HK-2 (cell line): Measurements from ENCODE around the gene OR2AT4.
"Not testable (repeated sequence)": the region's sequence is repeated elsewhere in the genome, so short reads cannot be mapped to it uniquely, and the experiment has no call there.

Experiments
- DNase-seq: peaks from one replicate; pipeline ENCODE4 v3.0.0-alpha.2; 2018; ENCODE audit not compliant: unreplicated experiment

OR2AT4 gene

DNA sequence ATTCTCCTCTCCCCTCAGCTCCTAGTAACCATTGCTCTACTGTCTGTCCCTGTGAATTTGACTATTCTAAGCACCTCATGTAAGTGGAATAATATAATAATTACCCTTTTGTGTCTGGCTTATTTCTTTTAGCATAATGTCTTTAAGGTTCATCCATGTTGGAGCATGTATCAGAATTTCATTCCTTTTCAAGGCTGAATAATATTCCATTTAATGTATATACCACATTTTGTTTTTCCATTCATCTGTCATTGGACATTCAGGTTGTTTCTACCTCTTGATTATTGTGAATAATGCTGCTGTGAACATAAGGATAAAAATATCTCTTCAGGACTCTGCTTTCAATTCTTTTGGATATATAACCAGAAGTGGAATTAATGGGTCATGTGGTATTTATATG, 28.1 kb downstream of the OR2AT4 start:
- no peak for DNase-seq

DNA sequence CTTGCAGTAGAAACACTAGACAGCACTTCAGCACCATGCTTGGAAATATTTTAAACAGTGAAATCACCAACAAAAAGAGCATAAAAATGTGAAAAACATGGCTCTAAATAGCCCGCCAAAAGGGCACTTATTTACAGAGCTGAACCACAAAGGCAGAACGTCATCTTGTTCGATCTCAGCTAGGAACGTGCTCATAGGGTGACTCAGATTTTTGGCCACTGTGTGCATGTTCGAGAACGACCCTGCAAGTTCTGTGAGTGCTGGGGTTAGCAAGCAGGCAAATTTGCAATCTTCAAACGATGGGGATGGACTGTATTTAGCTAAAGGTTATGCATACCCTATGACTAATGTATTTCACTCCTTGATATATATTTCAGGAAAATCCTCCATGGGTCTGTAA, 30.6 kb downstream of the OR2AT4 start:
- DNase-seq = no peak

DNA sequence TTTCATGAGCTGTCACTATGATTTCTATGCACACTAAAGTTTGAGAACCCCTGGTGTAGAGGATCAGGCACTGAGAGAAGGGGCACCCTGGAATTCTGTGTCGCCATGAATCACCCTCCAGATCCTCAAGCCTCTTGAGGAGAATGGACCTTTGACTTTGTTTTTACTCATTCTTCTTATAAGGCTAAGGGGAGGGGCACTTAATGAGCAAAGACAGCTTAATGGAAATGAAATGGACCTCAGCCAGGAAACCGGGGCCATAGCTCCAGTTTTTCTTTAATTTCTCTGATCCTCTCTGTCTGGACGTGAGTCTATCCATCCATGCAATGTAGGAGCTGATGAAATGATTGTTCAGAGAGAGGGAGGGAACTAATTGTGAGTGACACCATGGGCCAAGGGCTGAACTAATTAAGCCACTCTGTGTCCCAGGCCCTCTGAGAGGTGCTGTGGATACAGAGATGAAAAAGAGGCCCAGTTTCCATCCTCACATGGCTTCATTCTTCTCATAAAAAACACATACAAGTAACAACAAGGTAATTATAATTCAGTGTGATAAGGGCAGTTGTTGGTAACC, 32.8 kb downstream of the OR2AT4 start:
- DNase-seq = no peak

DNA sequence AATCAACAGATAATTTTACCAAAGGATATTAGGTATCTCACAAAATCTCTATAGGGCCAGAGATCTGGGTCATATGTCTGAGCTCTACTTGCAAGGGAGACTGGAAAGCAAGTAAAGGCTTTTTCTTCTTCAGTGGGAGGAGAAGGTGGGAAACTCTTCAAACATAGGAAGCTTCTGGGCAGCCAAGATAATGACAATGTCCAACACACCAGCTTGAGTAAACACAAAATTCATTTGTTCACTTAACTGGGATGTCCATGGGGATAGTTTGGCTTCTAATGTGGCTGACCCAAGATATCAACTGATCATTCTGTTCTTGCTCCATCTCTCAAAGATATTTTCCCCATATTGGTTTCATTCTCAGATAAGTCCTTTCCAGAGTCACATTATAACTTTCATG, 37.4 kb downstream of the OR2AT4 start:
- no peak for DNase-seq

DNA sequence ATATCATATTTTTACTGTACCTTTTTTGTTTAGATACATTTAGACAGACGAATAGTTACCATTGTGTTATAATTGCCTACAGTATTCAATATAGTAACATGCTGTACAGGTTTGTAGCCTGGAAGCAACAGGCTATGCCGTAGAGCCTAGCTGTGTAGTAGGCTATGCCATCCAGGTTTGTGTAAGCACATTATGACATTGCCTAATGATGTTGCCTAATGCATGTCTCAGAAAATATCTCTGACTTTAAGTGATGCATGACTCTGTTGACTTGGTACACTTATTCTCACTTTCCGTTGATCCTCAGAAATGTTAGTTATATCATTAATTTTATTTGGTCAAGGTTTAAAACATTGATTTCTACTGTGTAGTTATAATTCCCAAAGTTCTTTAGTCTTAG, 39.9 kb downstream of the OR2AT4 start:
- no peak for DNase-seq

DNA sequence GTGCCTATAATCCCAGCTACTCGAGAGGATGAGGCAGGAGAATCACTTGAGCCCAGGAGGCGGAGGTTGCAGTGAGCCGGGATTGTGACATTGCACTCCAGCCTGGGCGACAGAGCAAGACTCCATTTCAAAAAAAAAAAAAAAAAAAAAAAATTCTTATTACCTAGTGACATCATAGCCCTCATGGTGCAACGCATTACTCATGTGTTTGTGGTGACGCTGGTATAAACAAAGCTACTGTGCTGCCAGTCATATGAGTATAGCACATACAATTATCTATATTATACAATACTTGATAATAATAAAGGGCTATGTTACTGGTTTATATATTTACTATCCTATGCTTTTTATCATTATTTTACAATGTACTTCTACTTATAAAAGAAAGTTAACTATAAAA, 41.2 kb downstream of the OR2AT4 start:
- DNase-seq = no peak

DNA sequence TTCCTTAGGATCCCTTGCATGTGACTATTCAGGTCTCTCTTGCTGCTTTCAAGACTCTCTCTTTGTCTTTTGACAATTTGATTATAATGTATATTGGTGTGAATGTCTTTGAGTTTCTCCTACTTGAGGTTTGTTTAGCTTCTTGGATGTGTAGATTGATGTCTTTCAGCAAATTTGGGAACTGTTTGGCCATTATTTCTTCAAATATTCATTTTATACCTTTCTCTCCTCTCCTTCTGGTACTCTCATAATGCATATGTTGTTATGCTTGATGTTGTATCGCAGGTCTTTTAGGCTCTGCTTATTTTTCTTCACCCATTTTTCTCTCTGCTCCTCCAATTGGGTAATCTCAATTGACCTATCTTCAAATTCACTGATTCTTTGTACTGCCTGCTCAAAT, 44.2 kb downstream of the OR2AT4 start:
- DNase-seq = no peak

DNA sequence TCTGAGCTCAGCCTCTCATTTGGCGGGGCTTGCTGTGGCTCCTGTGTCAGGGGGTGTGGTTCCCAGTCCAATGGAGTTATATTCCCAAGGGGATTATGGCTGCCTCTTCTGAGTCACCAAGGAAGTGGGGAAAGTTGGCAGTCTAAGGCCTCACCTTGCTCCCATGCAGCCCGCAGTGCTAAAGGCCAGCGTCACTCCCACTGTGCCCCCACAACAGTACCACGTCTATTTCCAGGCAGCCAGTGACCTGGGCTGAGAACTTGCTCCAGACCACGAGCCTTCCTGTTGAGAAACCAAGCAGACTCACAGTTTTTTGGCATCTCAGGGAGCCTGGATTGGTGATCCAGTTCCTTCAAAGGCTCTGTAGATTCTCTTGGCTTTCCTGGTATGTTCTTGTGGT, 45.6 kb downstream of the OR2AT4 start:
- DNase-seq = no peak

DNA sequence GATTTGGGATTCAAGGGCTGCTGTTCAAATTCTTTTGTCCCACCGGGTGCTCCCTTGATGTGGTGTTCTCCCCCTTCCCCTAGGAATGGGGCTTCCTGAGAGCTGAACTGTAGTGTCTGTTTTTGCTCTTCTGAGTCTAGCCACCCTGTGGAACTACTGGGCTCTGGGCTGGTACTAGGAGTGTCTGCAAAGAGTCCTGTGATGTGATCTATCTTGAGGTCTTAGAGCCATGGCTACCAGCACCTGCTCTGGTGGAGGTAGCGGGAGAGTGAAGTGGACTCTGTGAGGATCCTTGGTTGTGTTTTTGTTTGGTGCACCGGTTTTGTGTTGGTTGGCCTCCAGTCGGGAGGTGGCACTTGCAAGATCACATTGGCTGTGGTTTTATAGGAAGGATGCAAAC, 46.2 kb downstream of the OR2AT4 start:
- no peak for DNase-seq

DNA sequence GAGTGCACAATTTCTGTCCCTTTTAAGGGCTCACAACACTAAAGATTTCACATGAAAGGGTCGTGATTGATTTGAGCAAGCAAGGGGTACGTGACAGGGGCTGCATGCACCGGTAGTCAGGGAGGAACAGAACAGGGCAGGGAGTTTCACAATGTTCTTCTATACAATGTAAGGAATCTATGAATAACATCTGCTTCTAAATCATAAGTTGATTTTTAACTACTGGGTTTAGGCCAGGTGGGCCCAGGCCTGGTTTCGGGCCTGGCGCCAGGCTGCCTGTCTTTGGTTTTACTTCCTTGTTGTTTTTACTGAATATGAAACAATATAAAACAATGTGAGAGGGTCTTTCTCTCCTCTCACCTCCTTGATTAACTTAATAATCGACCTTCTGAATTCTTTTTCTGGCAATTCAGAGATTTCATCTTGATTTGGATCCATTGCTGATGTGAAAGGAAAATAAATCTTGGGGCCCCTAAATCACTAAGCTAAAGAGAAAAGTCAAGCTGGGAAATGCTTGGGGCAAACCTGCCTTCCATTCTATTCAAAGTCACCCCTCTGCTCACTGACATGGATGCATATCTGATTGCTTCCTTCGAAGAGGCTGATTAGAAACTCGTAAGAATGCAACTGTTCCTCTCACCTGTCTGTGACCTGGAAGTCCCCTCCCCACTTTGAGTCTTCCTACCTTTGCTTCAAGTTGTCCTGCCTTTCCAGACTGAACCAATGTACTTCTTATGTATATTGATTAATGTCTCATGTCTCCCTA, 47.0 kb downstream of the OR2AT4 start:
- not testable (repeated sequence) for DNase-seq

DNA sequence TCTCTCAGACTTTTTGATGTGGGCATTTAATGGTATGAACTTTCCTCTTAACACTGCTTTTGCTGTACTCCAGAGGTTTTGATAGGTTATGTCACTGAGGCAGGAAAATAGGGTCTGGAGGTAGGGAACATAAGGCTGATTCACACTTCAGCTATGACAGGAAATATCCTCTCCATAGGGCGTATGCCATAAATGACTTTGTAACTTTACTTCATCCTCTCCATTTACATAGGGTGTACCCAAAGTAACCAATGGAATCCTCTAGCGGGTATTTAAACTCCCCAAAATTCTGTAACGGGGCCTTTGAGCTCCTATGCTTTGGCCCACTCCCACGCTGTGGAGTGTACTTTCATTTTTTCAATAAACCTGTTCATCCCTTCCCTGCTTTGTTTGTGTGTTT, 49.5 kb downstream of the OR2AT4 start:
- no peak for DNase-seq

DNA sequence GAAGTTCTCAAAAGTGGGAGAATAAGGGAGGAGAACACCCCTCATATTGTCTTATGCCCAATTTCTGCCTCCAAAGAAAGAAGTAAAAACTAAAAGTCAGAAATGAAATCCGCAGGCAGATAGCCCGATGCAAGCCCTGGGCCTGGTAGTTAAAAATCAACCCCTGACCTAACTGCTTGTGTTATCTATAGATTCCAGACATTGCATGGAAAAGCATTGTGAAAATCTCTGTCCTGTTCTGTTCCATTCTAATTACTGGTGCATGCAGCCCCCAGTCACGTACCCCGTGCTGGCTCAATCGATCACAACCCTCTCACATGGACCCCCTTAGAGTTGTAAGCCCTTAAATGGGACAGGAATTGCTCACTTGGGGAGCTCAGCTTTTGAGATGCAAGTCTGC, 50.0 kb downstream of the OR2AT4 start:
- not testable (repeated sequence) for DNase-seq

DNA sequence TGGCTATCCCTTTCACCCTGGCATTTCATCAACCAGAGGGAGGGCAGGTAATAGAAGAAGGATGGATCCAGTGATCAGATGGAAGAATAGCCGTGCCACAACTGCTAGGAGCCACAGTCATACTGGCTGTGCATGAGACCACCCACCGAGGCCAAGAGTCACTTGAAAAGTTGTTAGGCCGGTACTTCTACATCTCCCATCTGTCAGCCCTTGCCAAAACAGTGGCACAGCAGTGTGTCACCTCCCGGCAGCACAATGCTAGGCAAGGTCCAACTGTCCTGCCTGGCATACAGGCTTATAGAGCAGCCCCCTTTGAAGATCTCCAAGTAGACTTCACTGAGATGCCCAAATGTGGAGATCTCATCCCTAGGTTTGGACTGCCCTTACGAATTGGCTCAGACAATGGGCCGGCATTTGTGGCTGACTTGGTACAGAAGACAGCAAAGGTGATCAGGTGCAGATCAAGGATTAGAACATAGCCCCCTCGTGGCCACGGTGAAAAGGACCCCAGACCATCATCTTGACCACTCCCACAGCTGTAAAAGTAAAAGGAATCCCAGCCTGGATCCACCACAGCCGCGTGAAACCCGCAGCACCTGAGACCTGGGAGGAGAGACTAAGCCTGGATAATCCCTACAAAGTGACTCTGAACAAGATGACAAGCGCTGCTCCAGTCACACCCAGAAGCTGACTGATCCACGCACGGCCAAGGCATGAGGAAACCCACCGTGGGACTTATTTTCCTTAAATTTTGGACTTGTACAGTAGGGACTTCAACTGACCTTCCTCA, 52.1 kb downstream of the OR2AT4 start:
- not testable (repeated sequence) for DNase-seq

DNA sequence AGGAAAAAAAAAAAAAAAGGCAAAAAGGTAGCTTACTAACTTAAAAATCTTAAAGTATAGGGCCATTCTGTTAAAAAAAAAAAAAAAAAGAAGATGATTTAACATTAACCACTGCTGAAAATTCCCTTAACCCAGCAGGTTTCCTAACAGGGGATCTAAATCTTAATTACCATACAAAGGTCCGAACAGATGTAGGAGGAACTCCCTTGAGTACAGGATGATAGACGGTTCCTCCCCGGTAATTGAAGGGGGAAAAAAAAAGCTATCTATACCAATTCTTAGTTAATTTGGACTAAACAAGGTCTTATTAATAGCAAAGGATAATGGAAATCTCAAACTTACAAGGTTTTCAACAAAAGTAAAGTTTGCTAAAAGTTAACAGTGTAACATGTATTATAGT, 54.9 kb downstream of the OR2AT4 start:
- not testable (repeated sequence) for DNase-seq

DNA sequence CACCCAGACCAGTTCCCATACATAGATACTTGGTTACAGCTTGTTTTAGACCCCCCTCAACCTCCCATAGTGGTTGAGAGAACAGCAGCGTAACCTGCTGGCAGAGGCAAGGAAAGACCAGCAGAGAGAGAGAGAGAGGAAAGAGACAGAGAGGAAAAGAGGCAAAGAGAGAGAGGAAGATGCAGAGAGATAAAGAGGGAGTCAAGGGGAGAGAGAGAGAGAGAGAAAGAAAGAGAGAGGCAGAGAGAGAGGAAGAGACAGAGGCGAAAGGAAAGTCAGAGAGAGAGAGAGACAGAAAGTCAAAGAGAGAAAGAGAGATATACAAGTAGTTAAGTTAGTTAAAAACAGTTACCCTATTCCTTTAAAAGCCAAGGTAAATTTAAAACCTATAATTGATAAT, 55.4 kb downstream of the OR2AT4 start:
- DNase-seq = no peak

DNA sequence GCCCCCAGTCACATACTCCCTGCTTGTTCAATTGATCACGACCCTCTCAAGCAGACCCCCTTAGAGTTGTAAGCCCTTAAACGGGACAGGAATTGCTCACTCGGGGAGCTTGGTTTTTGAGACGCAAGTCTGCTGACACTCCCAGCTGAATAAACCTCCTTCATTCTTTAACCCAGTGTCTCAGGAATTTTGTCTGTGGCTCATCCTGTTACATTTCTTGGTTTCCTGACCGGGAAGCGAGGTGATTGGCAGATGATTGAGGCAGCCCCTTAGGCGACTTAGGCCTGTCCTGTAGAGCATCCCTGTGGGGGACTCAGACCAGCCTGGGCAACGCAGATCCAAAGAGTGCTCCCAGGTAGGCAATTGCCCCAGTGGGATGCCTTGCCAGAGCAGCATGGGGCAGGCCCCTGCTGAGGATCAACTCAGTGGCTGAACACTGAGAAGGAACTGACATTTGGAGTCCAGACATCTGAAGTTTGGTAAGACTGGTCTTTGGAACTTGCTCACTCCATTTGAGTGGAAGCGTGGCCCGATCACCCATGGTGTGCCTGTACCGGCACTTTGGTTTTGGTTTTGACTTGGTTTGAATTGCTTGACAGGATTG, 56.4 kb downstream of the OR2AT4 start:
- no peak for DNase-seq

DNA sequence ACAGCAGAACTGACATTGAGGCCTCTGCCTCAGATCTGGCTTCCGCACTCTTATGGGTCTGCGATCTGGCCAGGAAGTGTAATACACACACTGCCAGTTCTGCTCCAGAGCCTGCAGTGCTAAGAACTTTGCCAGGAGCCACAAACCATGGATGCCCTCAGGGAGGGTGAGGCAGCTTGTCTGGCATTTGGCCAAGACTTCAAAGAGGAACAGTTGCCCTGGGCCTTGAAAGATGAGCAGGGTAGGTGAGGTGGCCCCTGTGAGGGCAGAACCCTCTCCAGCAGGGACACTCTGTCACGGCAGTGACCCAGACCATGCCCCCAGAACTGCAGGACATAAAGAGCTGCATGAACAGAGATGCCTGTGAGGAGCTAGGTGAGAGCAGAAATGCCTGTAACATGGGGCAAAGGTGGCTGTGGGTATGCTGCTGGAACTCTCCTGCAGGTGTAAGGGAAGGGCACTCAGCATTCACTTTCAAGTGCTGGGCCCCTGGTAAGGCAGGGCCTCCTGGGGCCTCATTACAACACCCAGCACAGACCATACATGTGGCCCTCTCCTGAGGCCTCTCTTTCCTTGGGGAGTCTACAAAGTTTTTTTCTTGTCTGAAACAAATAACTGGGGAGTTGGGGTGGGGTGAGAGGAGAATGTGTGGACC, 60.6 kb downstream of the OR2AT4 start:
- DNase-seq = peak; percentile 31

DNA sequence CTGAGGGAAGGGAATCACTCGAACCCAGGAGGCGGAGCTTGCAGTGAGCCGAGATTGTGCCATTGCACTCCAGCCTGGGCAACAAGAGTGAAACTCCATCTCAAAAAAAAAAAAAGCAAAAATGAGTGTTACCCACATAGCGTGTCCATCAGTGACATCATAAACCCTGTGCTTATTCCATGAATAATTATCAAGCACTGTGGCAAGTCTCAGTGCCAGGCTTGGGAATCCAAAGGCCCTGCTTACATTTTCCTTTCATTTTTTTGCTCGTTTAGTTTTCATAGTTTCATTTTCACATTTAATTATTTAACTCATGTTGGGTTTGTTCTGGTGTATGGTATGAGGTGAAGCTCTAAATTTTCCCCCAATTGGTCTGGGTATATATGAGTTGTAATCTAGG, 61.4 kb downstream of the OR2AT4 start:
- no peak for DNase-seq

DNA sequence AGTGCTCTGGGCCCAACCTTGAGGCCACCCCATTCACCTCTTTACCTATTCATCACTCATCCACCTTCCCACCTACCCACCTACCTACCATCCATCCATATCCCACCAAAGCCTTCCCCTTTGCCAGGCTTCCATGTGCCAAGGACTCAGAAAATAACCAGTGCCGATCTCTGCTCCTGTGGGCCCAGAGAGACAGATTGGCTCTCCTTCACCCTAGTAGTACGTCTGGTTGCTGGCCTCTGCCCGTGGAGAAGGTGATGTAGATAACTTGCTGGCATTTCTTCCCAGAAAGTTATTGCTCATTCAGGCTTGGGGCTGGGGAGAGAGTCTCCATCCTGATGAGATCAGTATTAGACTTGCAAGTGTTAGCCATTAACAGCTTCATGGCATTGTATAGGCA, 62.8 kb downstream of the OR2AT4 start:
- DNase-seq = no peak

DNA sequence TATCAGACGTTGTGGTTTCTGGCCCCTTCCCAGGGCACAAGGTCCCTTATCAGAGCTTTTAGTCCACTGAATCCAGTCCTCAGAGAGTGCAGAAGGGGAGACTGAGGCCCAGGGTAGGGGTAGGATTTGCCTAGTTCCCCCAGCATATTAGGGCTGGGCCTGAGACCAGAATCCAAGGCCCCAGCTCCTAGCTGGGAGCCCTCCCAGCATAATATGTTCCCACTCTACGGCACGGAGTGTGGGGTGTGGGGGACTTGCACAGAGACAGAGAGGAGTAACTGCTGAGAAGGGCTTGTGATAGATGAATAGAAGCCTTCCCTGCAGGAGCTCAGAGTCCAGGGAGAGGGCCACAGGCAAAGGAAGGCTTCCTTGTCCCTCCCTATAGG, 64.1 kb downstream of the OR2AT4 start:
- no peak for DNase-seq

DNA sequence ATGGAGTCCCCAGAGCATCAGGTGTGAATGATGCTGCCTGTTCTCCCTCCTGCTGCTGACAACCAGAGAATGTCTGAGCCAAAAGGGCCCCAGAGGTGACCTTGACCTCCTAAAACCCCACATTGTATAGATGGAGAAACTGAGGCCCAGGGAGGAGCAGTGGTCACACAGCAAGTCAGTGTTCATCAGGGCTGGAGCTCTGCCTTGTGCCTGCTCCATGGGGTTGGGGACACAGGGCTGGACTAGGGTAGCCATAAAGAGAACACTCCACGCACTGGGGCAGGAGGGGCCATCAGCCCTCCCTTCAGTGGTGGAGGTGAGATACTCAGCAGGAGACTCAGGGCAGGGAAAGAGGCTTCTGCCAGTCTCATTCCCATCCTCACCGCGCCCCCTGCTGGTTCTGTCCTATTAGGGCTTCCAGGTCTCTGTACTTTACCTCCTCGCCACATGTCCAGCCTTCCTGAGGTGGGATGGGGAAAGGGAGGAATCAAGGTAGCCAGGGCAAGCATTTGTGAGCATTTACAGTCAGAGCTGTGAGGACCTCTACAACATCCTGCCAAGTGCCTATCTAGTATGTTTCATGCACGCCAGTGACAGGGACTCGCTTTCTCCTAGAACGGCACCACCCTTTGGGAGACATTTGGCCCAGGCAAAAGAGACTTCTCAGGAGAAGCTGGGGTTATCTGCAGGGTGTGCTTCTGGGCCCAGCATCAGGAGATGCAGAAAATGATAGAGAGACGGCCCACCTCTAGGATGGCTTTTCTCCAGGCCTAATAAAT, 64.7 kb downstream of the OR2AT4 start:
- peak; percentile 77 for DNase-seq
